Hepatocyte (in vitro differentiated cells): Measurements from ENCODE around the gene SCGB1A1. TPM values are rescaled to one million over a fixed set of nuclear protein-coding genes. Genes with fewer than 3 reads are reported as not detected.

Source experiments
- DNase-seq: peaks from one replicate; pipeline ENCODE4 v3.0.0-alpha.2; 2016; ENCODE audit warnings: low spot score
- H2AFZ ChIP-seq: fragments of 200-600 bp; sonication (generic); 2 replicates; pipeline ENCODE4 v1.6.0; 2016; ENCODE audit warnings: antibody characterized with exemption, mild to moderate bottlenecking
- H3K27ac ChIP-seq: fragments of 200-600 bp; sonication (generic); 2 replicates; pipeline ENCODE4 v1.5.1; 2016; ENCODE audit warnings: mild to moderate bottlenecking
- H3K27me3 ChIP-seq: fragments of 200-600 bp; sonication (generic); 2 replicates; pipeline ENCODE4 v1.6.1; 2016
- H3K36me3 ChIP-seq: fragments of 200-600 bp; sonication (generic); replicated peaks from 2 replicates; pipeline ENCODE4 v1.5.1; 2016; ENCODE audit warnings: low read depth; ENCODE audit not compliant: insufficient read depth
- H3K4me1 ChIP-seq: fragments of 200-600 bp; sonication (generic); 2 replicates; pipeline ENCODE4 v1.5.1; 2016; ENCODE audit warnings: mild to moderate bottlenecking, moderate library complexity; ENCODE audit not compliant: insufficient read depth
- H3K4me2 ChIP-seq: fragments of 200-600 bp; sonication (generic); 2 replicates; pipeline ENCODE4 v1.6.0; 2016
- H3K4me3 ChIP-seq: fragments of 200-600 bp; sonication (generic); 2 replicates; pipeline ENCODE4 v1.5.1; 2016; ENCODE audit warnings: mild to moderate bottlenecking
- H3K79me2 ChIP-seq: fragments of 200-600 bp; sonication (generic); 2 replicates; pipeline ENCODE4 v1.6.0; 2017; ENCODE audit warnings: mild to moderate bottlenecking
- H3K9me2 ChIP-seq: fragments of 200-600 bp; sonication (generic); replicated peaks from 2 replicates; pipeline ENCODE4 v1.6.0; 2017; ENCODE audit warnings: mild to moderate bottlenecking; ENCODE audit not compliant: insufficient read depth
- H3K9me3 ChIP-seq: fragments of 200-600 bp; sonication (generic); 2 replicates; pipeline ENCODE4 v1.5.1; 2016; ENCODE audit warnings: low read depth, mild to moderate bottlenecking
- H4K20me1 ChIP-seq: fragments of 200-600 bp; sonication (generic); 2 replicates; pipeline ENCODE4 v1.6.0; 2016; ENCODE audit warnings: mild to moderate bottlenecking; ENCODE audit not compliant: insufficient read depth, poor library complexity, severe bottlenecking
- CTCF ChIP-seq: fragments of 200-600 bp; sonication (generic); IDR thresholded peaks from 2 replicates; pipeline ENCODE4 v1.5.1; 2016; ENCODE audit warnings: antibody characterized with exemption, mild to moderate bottlenecking; ENCODE audit not compliant: poor library complexity
- EZH2 ChIP-seq: fragments of 200-600 bp; sonication (generic); IDR thresholded peaks from 2 replicates; pipeline ENCODE4 v1.6.1; 2016; ENCODE audit warnings: antibody characterized with exemption, mild to moderate bottlenecking, borderline replicate concordance
- EZH2phosphoT487 ChIP-seq: fragments of 200-600 bp; sonication (generic); IDR thresholded peaks from one replicate; pipeline ENCODE4 v1.6.1; 2018; ENCODE audit warnings: antibody characterized with exemption, mild to moderate bottlenecking, low read depth, moderate library complexity; ENCODE audit not compliant: unreplicated experiment, severe bottlenecking
- WGBS: methylation state at CpG from one replicate; pipeline ENCODE4 v1.1.6; 2016; ENCODE audit warnings: low lambda C conversion rate; ENCODE audit errors: missing lambda C conversion rate; 5-methylcytosine and 5-hydroxymethylcytosine counted together
- polyA plus RNA-seq: library from polyadenylated mRNA; unstranded; fragments of >200 nt; fragmentation: Nextera tagmentation; extraction: Ambion mirVana; gene quantifications from 2 replicates; pipeline ENCODE4 v1.2.1, GENCODE V29; 2016
- total RNA-seq: library from RNA; depleted of rRNA; stranded (reverse); fragments of >200 nt; gene quantifications from 2 replicates; pipeline ENCODE4 v1.2.3, GENCODE V29; 2014

Gene SCGB1A1
- total and polyA plus RNA-seq, 2 experiments from 2014 or later, result not detected

GRCh38 chr11:62404901-62405300 lies 13.9 kb upstream of the SCGB1A1 start:
- Histone ChIP-seq H2AFZ (no peak overlapping the region), H3K36me3 (no peaks in the 10 kb centered on the region), H3K27ac (no peak overlapping the region), H3K4me3 (no peak overlapping the region), H3K9me2 (no peaks in the 10 kb centered on the region), H3K79me2 (no peaks in the 10 kb centered on the region), H4K20me1 (no peaks in the 10 kb centered on the region), H3K4me2 (no peak overlapping the region), H3K9me3 (no peaks in the 10 kb centered on the region), H3K27me3 (no peaks in the 10 kb centered on the region), H3K4me1 (peaks cover 24% of the 10 kb centered on the region)
- no peak for DNase-seq
- no peak for TF ChIP-seq EZH2phosphoT487
- 64% methylated on average over 5 of the region's 5 CpGs for WGBS

- no peaks in the 10 kb centered on the region for H3K9me3 ChIP-seq
- no peak overlapping the region for H2AFZ ChIP-seq
- H3K27ac ChIP-seq, result no peak overlapping the region
- DNase-seq, result no peak
- H3K79me2 ChIP-seq, result no peaks in the 10 kb centered on the region
- no peaks in the 10 kb centered on the region for H3K9me2 ChIP-seq
- TF ChIP-seq EZH2phosphoT487 (no peak), EZH2 (no peak), CTCF (no peak)
- no peaks in the 10 kb centered on the region for H3K27me3 ChIP-seq
- H3K4me1 ChIP-seq, result peaks cover 14% of the 10 kb centered on the region
- no peaks in the 10 kb centered on the region for H4K20me1 ChIP-seq
- no peak overlapping the region for H3K4me3 ChIP-seq
- H3K36me3 ChIP-seq, result no peaks in the 10 kb centered on the region
- 67% methylated on average over 4 of the region's 4 CpGs for WGBS
- no peak overlapping the region for H3K4me2 ChIP-seq
Measured at GRCh38 chr11:62406034-62406433, 12.8 kb upstream of the SCGB1A1 start.

- Histone ChIP-seq H3K4me1 (no peaks in the 10 kb centered on the region), H3K9me2 (no peaks in the 10 kb centered on the region), H3K36me3 (no peaks in the 10 kb centered on the region), H2AFZ (no peak overlapping the region), H4K20me1 (no peaks in the 10 kb centered on the region), H3K79me2 (no peaks in the 10 kb centered on the region), H3K27ac (no peak overlapping the region), H3K4me2 (no peak overlapping the region), H3K4me3 (no peak overlapping the region), H3K9me3 (no peaks in the 10 kb centered on the region), H3K27me3 (no peaks in the 10 kb centered on the region)
- DNase-seq, result no peak
- TF ChIP-seq CTCF, result no peak
- TF ChIP-seq EZH2, result no peak
- no peak for TF ChIP-seq EZH2phosphoT487
- WGBS, result 90% methylated on average over 8 of the region's 8 CpGs
Measured at GRCh38 chr11:62409831-62410230, 9.0 kb upstream of the SCGB1A1 start.

- no peaks in the 10 kb centered on the region for H4K20me1 ChIP-seq
- H3K4me2 ChIP-seq, result no peak overlapping the region
- TF ChIP-seq CTCF (no peak), EZH2phosphoT487 (no peak), EZH2 (no peak)
- H3K9me2 ChIP-seq, result no peaks in the 10 kb centered on the region
- H3K79me2 ChIP-seq, result no peaks in the 10 kb centered on the region
- WGBS, result 84% methylated on average over 8 of the region's 8 CpGs
- no peak overlapping the region for H2AFZ ChIP-seq
- no peaks in the 10 kb centered on the region for H3K27me3 ChIP-seq
- H3K27ac ChIP-seq, result no peak overlapping the region
- no peak overlapping the region for H3K4me3 ChIP-seq
- DNase-seq, result no peak
- no peaks in the 10 kb centered on the region for H3K9me3 ChIP-seq
- H3K36me3 ChIP-seq, result no peaks in the 10 kb centered on the region
- H3K4me1 ChIP-seq, result no peaks in the 10 kb centered on the region
Measured at GRCh38 chr11:62410972-62411371, 7.9 kb upstream of the SCGB1A1 start.
